MM.1S (cell line): ENCODE results near the gene SAC3D1.

Experiments used
- CTCF ChIP-seq: fragments of 300-600 bp; sonication (generic); IDR thresholded peaks from 2 replicates; pipeline ENCODE4 v1.5.1; 2016; ENCODE audit warnings: antibody characterized with exemption, low read length, mixed read lengths
- EZH2phosphoT487 ChIP-seq: fragments of 300-600 bp; sonication (generic); IDR thresholded peaks from 2 replicates; pipeline ENCODE4 v1.6.1; 2018; ENCODE audit warnings: antibody characterized with exemption, low read length

- TF ChIP-seq CTCF, result no peak
- TF ChIP-seq EZH2phosphoT487, result no peak
Observed at GRCh38 chr11:65040520-65040846, 527 bp upstream of the SAC3D1 start.
